NCI-H345 treated with DMSO at 0.1 percent for 48 hours (cell line): ENCODE data around the gene RASSF7.
"Not testable (repeated sequence)": the region's sequence is repeated elsewhere in the genome, so short reads cannot be mapped to it uniquely, and the experiment has no call there.

Experiments
- DNase-seq: peaks from one replicate; lab custom pipeline; 2025; ENCODE audit not compliant: unreplicated experiment; lab: John Stamatoyannopoulos, UW

Gene RASSF7

GRCh38 chr11:565921-566509 is 5.2 kb downstream of the RASSF7 start:
- DNase-seq: no peak

- no peak for DNase-seq
These were observed 6.3 kb downstream of the RASSF7 start for GRCh38 chr11:567011-567628.

GRCh38 chr11:567629-568292 is 7.0 kb downstream of the RASSF7 start:
- DNase-seq: no peak

GRCh38 chr11:568306-569157 is 7.8 kb downstream of the RASSF7 start:
- DNase-seq: peak; percentile 92

GRCh38 chr11:569158-569885 is 8.6 kb downstream of the RASSF7 start:
- no peak for DNase-seq

GRCh38 chr11:571802-572185 is 11.0 kb downstream of the RASSF7 start:
- DNase-seq: no peak

- DNase-seq: no peak
These were observed 12.5 kb downstream of the RASSF7 start for GRCh38 chr11:573146-573759.

- DNase-seq: not testable (repeated sequence)
These were observed 13.3 kb downstream of the RASSF7 start for GRCh38 chr11:574031-574570.

GRCh38 chr11:574632-575312 is 14.0 kb downstream of the RASSF7 start:
- DNase-seq: no peak

GRCh38 chr11:575313-575995 is 14.7 kb downstream of the RASSF7 start:
- DNase-seq: peak; percentile 68

- peak; percentile 94 for DNase-seq
These were observed 15.4 kb downstream of the RASSF7 start, which contains the start of gene PHRF1 for GRCh38 chr11:575996-576768. PHRF1 (plus strand) TSS chr11:576470; CDS start chr11:581513, 5,043 bp downstream.

GRCh38 chr11:576811-577610 is 16.2 kb downstream of the RASSF7 start:
- DNase-seq: no peak

GRCh38 chr11:577611-577894 is 16.8 kb downstream of the RASSF7 start:
- no peak for DNase-seq

- DNase-seq: no peak
These were observed 17.7 kb downstream of the RASSF7 start for GRCh38 chr11:578276-579035.

- no peak for DNase-seq
These were observed 19.2 kb downstream of the RASSF7 start for GRCh38 chr11:579830-580601.

- no peak for DNase-seq
These were observed 20.6 kb downstream of the RASSF7 start for GRCh38 chr11:581342-581741.
